Stomach (tissue), 9 donors: ENCODE results near the gene FOXN4. TPM values are rescaled to one million over a fixed set of nuclear protein-coding genes. Genes with fewer than 3 reads are reported as not detected.

Experiments used
- DNase-seq, 2 donors: peaks; one replicate each; pipeline versions ENCODE4 v3.0.0 to v3.0.0-alpha.2; 2013 to 2019
- H3K27ac ChIP-seq, 5 donors: fragments of 200-600 bp in 4 of 5; sonication (generic) in 4 of 5; one replicate each; pipeline ENCODE4 v1.5.1; 2013 to 2019; ENCODE audit warnings: mild to moderate bottlenecking in 1 of 5, moderate library complexity in 1 of 5
- H3K27me3 ChIP-seq, 3 donors: fragments of 200-600 bp; sonication (generic); one replicate each; pipeline ENCODE4 v1.5.1; 2017 to 2019; ENCODE audit warnings: mixed run types in 1 of 3
- H3K36me3 ChIP-seq, 4 donors: fragments of 200-600 bp; sonication (generic); 1 replicate in 3 of 4; 2 replicates in 1 of 4; pipeline ENCODE4 v1.5.1; 2016 to 2019
- H3K4me1 ChIP-seq, 4 donors: fragments of 200-600 bp; sonication (generic); one replicate each; pipeline ENCODE4 v1.5.1; 2016 to 2019
- H3K4me3 ChIP-seq, 4 donors: fragments of 200-600 bp; sonication (generic) in 3 of 4; one replicate each; pipeline ENCODE4 v1.5.1; 2016 to 2019; ENCODE audit warnings: mild to moderate bottlenecking in 1 of 4
- H3K9me3 ChIP-seq, 4 donors: fragments of 200-600 bp; sonication (generic); one replicate each; pipeline ENCODE4 v1.5.1; 2016 to 2019
- CTCF ChIP-seq, 7 experiments: fragments of 450-650 bp in 4 of 7; fragments of 200-600 bp in 3 of 7; sonication (generic) in 3 of 7; IDR thresholded peaks; one replicate each; pipeline ENCODE4 v1.5.1; 2016 to 2019; ENCODE audit warnings: antibody characterized with exemption in 7 of 7, control low read depth in 2 of 7, mild to moderate bottlenecking in 1 of 7
- EP300 ChIP-seq: sonication (generic); formaldehyde crosslinking; IDR thresholded peaks from one replicate; pipeline ENCODE4 v1.6.1; 2017; ENCODE audit warnings: antibody characterized with exemption
- POLR2A ChIP-seq, 4 donors: fragments of 450-650 bp; IDR thresholded peaks; one replicate each; pipeline ENCODE4 v1.6.1; 2016; ENCODE audit warnings: antibody characterized with exemption in 4 of 4, control low read depth in 2 of 4, mild to moderate bottlenecking in 1 of 4, moderate library complexity in 1 of 4
- POLR2AphosphoS5 ChIP-seq, 3 donors: sonication (generic); formaldehyde crosslinking; IDR thresholded peaks; one replicate each; pipeline ENCODE4 v1.6.1; 2016; ENCODE audit warnings: antibody characterized with exemption in 3 of 3
- WGBS, 5 donors: extraction: QIAGEN DNeasy Blood & Tissue Kit in 3 of 5; methylation state at CpG; one replicate each; pipeline versions ENCODE4 v1.1.5 to v1.1.7; 2013 to 2018; 5-methylcytosine and 5-hydroxymethylcytosine counted together
- intact Hi-C: fragments of 100-400 bp; cut with DNase I; formaldehyde crosslinking; loops from one replicate; pipeline ENCODE4 v1.15.1; 2023; ENCODE audit warnings: low total_unique reads
- polyA plus RNA-seq, 3 donors: library from polyadenylated mRNA; stranded (reverse); fragments of 200-250 nt; gene quantifications; one replicate each; pipeline ENCODE4 v1.2.3, GENCODE V29; 2013
- total RNA-seq, 5 donors: library from RNA; depleted of rRNA; stranded (reverse); fragments of >200 nt; gene quantifications; one replicate each; pipeline versions ENCODE4 v1.1.0 to v1.2.3, GENCODE V29; 2014 to 2016
- donor health status: healthy with polysubstance abuse.
- donor health status: Bipolar disorder and iron deficiency.
- donor health status: healthy.

Gene FOXN4
- total and polyA plus RNA-seq, 8 donors, result not detected

GRCh38 chr12:109259545-109259895 is 49.6 kb downstream of the FOXN4 start:
- intact Hi-C loops, result no loop called here
- no peak for TF ChIP-seq EP300
- TF ChIP-seq POLR2AphosphoS5 (IDR thresholded peaks at IDR 0.05), result no peak
- no peak for TF ChIP-seq POLR2A (IDR thresholded peaks at IDR 0.05)
- TF ChIP-seq CTCF (IDR thresholded peaks at IDR 0.05), result no peak
- no peak for DNase-seq
- H3K27ac ChIP-seq, result no peak overlapping the region
- 23 to 70% (median 56%) methylated on average over 1 of the region's 1 CpG for WGBS, 5 donors
- H3K4me3 ChIP-seq, result no peak overlapping the region
- H3K9me3 ChIP-seq, result peaks cover 0 to 5% (median 2%) of the 10 kb centered on the region in 4 donors
- no peaks in the 10 kb centered on the region for H3K4me1 ChIP-seq
- H3K36me3 ChIP-seq, result peaks cover 58 to 100% (median 99%) of the 10 kb centered on the region in 4 donors
- no peaks in the 10 kb centered on the region for H3K27me3 ChIP-seq

GRCh38 chr12:109258607-109259544 is 50.2 kb downstream of the FOXN4 start:
- intact Hi-C loops, result no loop called here
- WGBS, 5 donors, result 87 to 100% (median 91%) methylated on average over 4 to 16 of the region's 16 CpGs
- Histone ChIP-seq H3K27ac (no peak overlapping the region), H3K4me3 (no peak overlapping the region), H3K36me3 (peaks cover 61 to 100% (median 99%) of the 10 kb centered on the region in 4 donors), H3K4me1 (no peaks in the 10 kb centered on the region), H3K9me3 (peaks cover 3 to 8% (median 5%) of the 10 kb centered on the region in 4 donors), H3K27me3 (no peaks in the 10 kb centered on the region)
- no peak for DNase-seq
- TF ChIP-seq POLR2A (IDR thresholded peaks at IDR 0.05), result no peak
- no peak for TF ChIP-seq CTCF (IDR thresholded peaks at IDR 0.05)
- TF ChIP-seq EP300, result no peak
- no peak for TF ChIP-seq POLR2AphosphoS5 (IDR thresholded peaks at IDR 0.05)

- H3K36me3 ChIP-seq, result peaks cover 68 to 100% (median 99%) of the 10 kb centered on the region in 4 donors
Observed at GRCh38 chr12:109258201-109258600, 50.9 kb downstream of the FOXN4 start.

GRCh38 chr12:109256011-109256410 is 53.1 kb downstream of the FOXN4 start:
- intact Hi-C loops, result no loop called here
- TF ChIP-seq POLR2AphosphoS5 (IDR thresholded peaks at IDR 0.05), result no peak
- no peak for TF ChIP-seq CTCF (IDR thresholded peaks at IDR 0.05)
- TF ChIP-seq EP300, result no peak
- TF ChIP-seq POLR2A (IDR thresholded peaks at IDR 0.05), result no peak
- H3K4me1 ChIP-seq, result no peaks in the 10 kb centered on the region
- WGBS, 5 donors, result 85 to 97% (median 94%) methylated on average over 8 of the region's 8 CpGs
- H3K4me3 ChIP-seq, result no peak overlapping the region
- no peaks in the 10 kb centered on the region for H3K27me3 ChIP-seq
- DNase-seq, result no peak
- H3K9me3 ChIP-seq, result peaks cover 5 to 12% (median 7%) of the 10 kb centered on the region in 4 donors
- peaks cover 64 to 100% (median 99%) of the 10 kb centered on the region in 4 donors for H3K36me3 ChIP-seq
- H3K27ac ChIP-seq, result no peak overlapping the region

More at GRCh38 chr12:109258201-109258600, 50.9 kb downstream of the FOXN4 start:
- no peak for TF ChIP-seq POLR2AphosphoS5 (IDR thresholded peaks at IDR 0.05)
- no peak for TF ChIP-seq POLR2A (IDR thresholded peaks at IDR 0.05)
- no peak for TF ChIP-seq EP300
- no peak for TF ChIP-seq CTCF (IDR thresholded peaks at IDR 0.05)
- DNase-seq, result no peak
- Histone ChIP-seq H3K27me3 (no peaks in the 10 kb centered on the region), H3K4me3 (no peak overlapping the region), H3K4me1 (no peaks in the 10 kb centered on the region), H3K27ac (no peak overlapping the region), H3K9me3 (peaks cover 5 to 12% (median 8%) of the 10 kb centered on the region in 4 donors)
- WGBS, 5 donors, result 83 to 97% (median 94%) methylated on average over 4 to 6 of the region's 6 CpGs
- intact Hi-C loops, result no loop called here
